ES-I3 (cell line): ENCODE data around the gene RNF26.
"Not testable (repeated sequence)": the region's sequence is repeated elsewhere in the genome, so short reads cannot be mapped to it uniquely, and the experiment has no call there.

Experiments
- H3K36me3 ChIP-seq: 2 replicates; pipeline ENCODE4 v1.6.1; 2013; ENCODE audit warnings: mild to moderate bottlenecking, low read length, control low read depth, moderate library complexity; ENCODE audit not compliant: insufficient read depth
- H3K4me1 ChIP-seq: 2 replicates; pipeline ENCODE4 v1.6.1; 2013; ENCODE audit warnings: mild to moderate bottlenecking, control low read depth, low read length; ENCODE audit not compliant: insufficient read depth
- H3K9ac ChIP-seq: 2 replicates; pipeline ENCODE4 v1.6.1; 2013; ENCODE audit warnings: low read depth, mild to moderate bottlenecking, low read length, moderate library complexity
- H3K9me3 ChIP-seq: 2 replicates; pipeline ENCODE4 v1.6.1; 2013; ENCODE audit warnings: mild to moderate bottlenecking, low read length, moderate library complexity; ENCODE audit not compliant: control insufficient read depth, insufficient read depth

RNF26 gene

DNA sequence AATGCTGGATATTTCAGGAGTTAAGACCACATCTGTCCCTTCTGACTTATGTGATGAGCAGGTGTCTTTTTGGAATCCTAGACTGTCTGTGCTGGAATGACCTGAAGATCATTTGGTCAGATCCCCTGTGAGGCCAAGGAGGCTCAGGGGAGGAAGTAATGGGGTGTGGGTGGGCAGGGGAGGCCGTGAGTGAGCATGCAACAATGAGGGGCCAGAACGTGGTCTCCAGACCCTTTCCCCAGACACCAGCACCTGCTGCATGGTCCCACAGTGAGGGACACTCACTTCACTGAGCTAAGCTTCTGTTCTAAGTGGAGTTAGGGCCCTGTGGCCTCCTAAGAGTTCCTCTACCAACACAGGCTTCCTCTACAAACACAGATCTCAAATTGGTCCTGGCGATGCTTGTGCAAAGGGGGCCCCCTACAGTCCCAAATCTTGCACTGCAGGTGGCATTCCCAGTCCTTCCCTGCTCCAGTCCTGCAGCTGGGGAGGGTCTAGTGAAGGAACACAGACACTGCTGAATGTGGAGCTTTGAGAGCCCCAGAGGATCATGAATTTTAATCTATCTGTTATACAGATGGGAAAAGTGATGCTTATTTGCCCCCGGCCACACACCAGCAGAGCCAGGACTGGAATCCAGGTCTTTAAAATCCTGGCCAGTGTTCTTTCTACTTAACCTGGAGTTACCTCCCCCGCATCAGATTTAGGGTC is 39.7 kb downstream of the RNF26 start:
- H3K9ac ChIP-seq = no peak overlapping the region
- peaks cover 47% of the 10 kb centered on the region for H3K4me1 ChIP-seq
- no peaks in the 10 kb centered on the region for H3K36me3 ChIP-seq
- no peaks in the 10 kb centered on the region for H3K9me3 ChIP-seq

- no peak overlapping the region for H3K9ac ChIP-seq
- no peaks in the 10 kb centered on the region for H3K9me3 ChIP-seq
- peaks cover 47% of the 10 kb centered on the region for H3K4me1 ChIP-seq
- H3K36me3 ChIP-seq = no peaks in the 10 kb centered on the region
Observed at GRCh38 chr11:119374632-119375336, 40.5 kb downstream of the RNF26 start.

DNA sequence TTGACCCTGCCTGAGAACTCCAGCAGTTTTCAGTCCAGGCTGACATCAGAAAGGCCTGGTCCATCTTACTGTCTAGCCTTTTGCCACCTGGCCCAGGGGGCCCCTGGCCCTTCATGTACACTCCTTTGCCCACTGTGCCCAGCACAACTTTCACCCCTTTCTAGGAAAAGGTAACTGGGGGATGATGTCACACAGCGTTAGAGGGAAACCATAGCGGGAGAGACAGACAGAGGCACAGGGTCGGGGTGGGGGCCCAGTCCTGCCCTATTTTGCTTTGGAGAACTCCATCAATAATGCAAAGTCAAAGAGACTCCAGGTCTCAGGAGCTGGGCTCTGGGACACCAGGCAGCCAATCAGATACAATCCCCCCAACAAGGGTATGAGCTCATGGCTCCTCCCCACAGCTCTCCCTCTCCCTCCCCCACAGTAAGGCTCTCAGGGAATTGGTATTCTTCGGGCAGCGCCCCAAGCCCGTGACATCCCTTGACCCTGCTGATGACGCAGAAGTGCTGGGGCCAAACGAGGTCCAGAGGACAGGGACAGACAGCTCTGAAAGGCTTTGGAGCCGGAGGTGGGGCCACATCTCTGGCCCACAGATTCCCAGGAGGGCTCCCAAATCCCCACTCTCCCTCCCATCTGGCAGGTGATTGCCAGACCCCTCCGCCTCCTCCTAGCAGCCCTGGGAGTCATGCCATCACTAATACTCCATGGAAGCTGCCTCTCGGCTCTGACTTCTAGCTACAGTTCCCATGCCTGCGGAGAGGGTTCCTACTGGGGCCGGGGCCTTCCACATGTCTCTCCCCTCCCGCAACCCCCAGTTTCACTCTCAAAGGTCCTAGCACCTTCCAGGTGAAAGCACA is 41.2 kb downstream of the RNF26 start:
- Histone ChIP-seq H3K4me1 (peaks cover 45% of the 10 kb centered on the region), H3K9me3 (no peaks in the 10 kb centered on the region), H3K9ac (no peak overlapping the region), H3K36me3 (no peaks in the 10 kb centered on the region)

- Histone ChIP-seq H3K9me3 (no peaks in the 10 kb centered on the region), H3K9ac (no peak overlapping the region), H3K4me1 (peaks cover 41% of the 10 kb centered on the region), H3K36me3 (no peaks in the 10 kb centered on the region)
Observed at GRCh38 chr11:119376197-119376847, 42.0 kb downstream of the RNF26 start.

- H3K36me3 ChIP-seq = no peaks in the 10 kb centered on the region
- H3K9me3 ChIP-seq = no peaks in the 10 kb centered on the region
- peaks cover 41% of the 10 kb centered on the region for H3K4me1 ChIP-seq
- no peak overlapping the region for H3K9ac ChIP-seq
Observed at GRCh38 chr11:119377112-119377901, 43.0 kb downstream of the RNF26 start.

DNA sequence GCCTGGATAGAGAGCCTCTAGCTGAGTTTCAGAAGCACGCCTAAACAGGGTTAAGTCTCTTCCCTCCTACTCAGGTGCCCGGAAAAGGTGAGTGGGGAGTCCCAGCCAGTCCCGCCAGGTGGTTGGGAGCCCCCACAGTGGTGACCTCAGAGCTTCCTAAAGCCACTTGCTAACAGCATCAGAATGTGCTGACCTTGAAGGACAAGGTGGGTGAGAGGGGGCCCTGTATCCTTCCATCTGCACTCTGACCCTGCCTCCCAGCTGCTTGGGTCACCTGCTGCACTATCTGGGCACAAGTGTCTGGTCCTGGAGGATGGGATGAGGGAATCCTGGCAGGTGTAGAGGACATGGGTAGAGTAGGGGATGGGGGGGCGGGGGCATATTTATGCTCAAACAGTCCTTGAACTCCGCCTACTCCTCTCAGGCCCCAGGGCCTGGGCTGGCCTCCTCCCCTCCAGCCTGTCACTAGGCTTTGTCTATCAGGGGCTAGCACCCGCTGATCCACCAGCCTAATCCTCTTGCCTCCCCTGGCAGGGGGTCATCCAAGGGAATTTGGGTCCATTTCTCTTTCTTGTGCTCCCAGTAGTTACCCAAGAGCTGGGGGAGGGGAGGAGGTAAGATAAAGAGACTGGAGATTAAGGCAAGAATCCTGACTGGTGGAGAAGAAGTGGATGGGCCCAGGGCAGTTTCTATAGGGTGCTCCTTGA is 43.8 kb downstream of the RNF26 start:
- no peaks in the 10 kb centered on the region for H3K36me3 ChIP-seq
- H3K9me3 ChIP-seq = no peaks in the 10 kb centered on the region
- H3K9ac ChIP-seq = no peak overlapping the region
- H3K4me1 ChIP-seq = peaks cover 41% of the 10 kb centered on the region

DNA sequence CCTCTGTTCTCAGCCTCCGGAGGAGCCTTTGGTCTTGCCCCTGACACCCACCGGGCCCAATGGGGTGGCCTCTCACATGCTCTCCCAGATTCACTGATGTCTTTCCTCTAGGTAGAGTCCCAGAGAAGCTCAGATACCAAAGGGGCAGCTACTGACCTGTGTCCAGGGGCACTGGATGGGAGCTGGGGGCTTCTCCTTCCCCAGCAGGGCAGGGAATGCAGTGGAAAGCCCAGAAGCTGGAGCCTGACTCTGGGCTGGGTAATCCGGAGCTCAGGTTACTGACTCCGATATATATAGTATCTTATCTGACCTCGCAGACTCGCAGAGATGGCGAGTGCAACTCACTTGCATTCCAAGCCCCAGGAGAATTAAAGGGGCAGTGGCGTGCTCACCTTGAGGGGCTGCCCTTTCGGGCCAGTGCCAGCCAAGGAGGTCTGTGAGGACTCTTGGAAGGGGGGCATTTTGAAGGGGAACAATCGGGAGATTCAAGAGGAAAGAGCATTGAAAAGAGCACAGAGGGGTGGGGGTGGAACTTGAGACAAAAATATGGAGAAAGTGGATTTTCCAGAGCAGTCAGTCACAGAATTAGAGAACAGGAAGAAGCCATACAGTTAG is 44.6 kb downstream of the RNF26 start:
- Histone ChIP-seq H3K4me1 (peaks cover 41% of the 10 kb centered on the region), H3K9ac (no peak overlapping the region), H3K36me3 (no peaks in the 10 kb centered on the region), H3K9me3 (no peaks in the 10 kb centered on the region)

DNA sequence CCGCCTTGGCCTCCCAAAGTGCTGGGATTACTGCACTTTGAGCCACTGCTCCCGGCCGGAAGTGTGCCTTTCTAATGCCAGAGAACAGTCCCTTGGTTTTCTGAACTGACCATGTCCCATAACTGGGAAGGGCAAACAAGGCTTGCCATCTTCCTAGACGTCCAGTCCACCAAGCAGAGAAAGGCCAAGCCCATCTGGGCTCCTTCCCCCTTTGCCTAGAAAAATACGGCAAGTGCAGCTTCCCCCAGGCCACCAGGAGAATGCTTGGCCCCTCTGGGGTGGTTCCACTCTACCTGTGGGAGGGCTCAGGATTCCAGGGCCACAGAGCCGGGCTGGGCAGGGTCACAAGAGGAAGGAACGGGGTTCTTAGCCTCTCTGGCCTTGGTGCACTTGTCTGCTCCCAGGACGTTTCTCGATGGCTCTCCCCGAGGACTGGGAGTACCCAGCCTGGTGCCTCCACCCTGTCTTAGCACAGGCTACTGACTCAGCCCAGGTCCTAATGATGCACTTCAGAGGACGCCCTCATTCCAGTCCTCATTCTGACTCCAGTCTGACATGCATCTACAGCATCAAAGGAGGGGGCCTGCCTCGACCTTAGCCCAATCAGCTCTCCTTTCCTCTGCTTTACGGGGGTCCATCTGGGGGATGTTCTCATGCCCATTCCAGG is 46.0 kb downstream of the RNF26 start:
- Histone ChIP-seq H3K4me1 (peaks cover 31% of the 10 kb centered on the region), H3K9me3 (no peaks in the 10 kb centered on the region), H3K9ac (no peak overlapping the region), H3K36me3 (no peaks in the 10 kb centered on the region)

GRCh38 chr11:119380827-119381180 is 46.5 kb downstream of the RNF26 start:
- Histone ChIP-seq H3K4me1 (peaks cover 26% of the 10 kb centered on the region), H3K9me3 (no peaks in the 10 kb centered on the region), H3K36me3 (no peaks in the 10 kb centered on the region), H3K9ac (peak overlapping the region; percentile 51; the same call in 1 of the 2 replicates)

- H3K4me1 ChIP-seq = peaks cover 20% of the 10 kb centered on the region
Observed at GRCh38 chr11:119381181-119381988, 47.1 kb downstream of the RNF26 start, which contains the start of gene USP2. Gene USP2 (minus strand): TSS chr11:119381690. CDS start chr11:119373480, 8,210 bp downstream.

DNA sequence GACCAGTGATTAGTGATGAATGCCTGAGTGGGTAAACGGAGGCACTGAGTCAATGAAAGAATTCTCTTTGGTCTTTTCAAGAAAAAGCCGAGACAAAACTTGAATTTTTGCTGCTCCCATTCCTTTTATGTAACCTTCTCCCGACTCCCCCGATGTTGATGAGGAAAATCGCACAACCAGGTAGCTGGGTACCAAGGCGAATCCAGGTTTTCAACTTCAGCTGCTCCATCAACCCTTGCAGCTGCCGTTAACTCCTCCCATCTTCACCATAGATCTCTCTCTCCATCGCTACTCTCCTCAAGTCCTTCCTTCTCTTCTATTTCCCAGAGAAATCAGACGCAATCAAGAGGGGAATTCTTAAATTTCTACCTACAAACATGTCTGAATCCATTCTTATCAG is 47.8 kb downstream of the RNF26 start:
- H3K9me3 ChIP-seq = no peaks in the 10 kb centered on the region
- no peaks in the 10 kb centered on the region for H3K36me3 ChIP-seq
- peaks cover 16% of the 10 kb centered on the region; the same call in 1 of the 2 replicates for H3K4me1 ChIP-seq
- peak overlapping the region; percentile 51; the same call in 1 of the 2 replicates for H3K9ac ChIP-seq

More at GRCh38 chr11:119381181-119381988, 47.1 kb downstream of the RNF26 start, which contains the start of gene USP2:
- no peaks in the 10 kb centered on the region for H3K36me3 ChIP-seq
- H3K9me3 ChIP-seq = no peaks in the 10 kb centered on the region
- H3K9ac ChIP-seq = peak within 1 kb of the TSS; percentile 51

- H3K9me3 ChIP-seq, H3K36me3 ChIP-seq, H3K9ac ChIP-seq: not testable (repeated sequence)
- peaks cover 14% of the 10 kb centered on the region; the same call in 1 of the 2 replicates for H3K4me1 ChIP-seq
Observed at GRCh38 chr11:119382513-119382912, 48.2 kb downstream of the RNF26 start.
